GM12891 (cell line): Measurements from ENCODE around the gene MYL5.

Experiments used
- PAX5 ChIP-seq: IDR thresholded peaks from 2 replicates; pipeline ENCODE4 v1.6.1; 2011; ENCODE audit warnings: low read length, moderate library complexity, mild to moderate bottlenecking; ENCODE audit not compliant: insufficient read depth, severe bottlenecking
- POLR2A ChIP-seq: IDR thresholded peaks from 2 replicates; pipeline ENCODE4 v1.6.1; 2011; ENCODE audit warnings: low read depth, low read length, control low read depth
- POLR2AphosphoS5 ChIP-seq: IDR thresholded peaks from 2 replicates; pipeline ENCODE4 v1.6.1; 2011; ENCODE audit warnings: low read depth, low read length, control low read depth
- POU2F2 ChIP-seq: IDR thresholded peaks from 2 replicates; pipeline ENCODE4 v1.6.1; 2011; ENCODE audit warnings: low read depth, mild to moderate bottlenecking, control low read depth, low read length, moderate library complexity
- SPI1 ChIP-seq: IDR thresholded peaks from 2 replicates; pipeline ENCODE4 v1.6.1; 2011; ENCODE audit warnings: low read depth, low read length, control low read depth
- TAF1 ChIP-seq: IDR thresholded peaks from 2 replicates; pipeline ENCODE4 v1.6.1; 2011; ENCODE audit warnings: low read depth, low read length, control low read depth

DNA sequence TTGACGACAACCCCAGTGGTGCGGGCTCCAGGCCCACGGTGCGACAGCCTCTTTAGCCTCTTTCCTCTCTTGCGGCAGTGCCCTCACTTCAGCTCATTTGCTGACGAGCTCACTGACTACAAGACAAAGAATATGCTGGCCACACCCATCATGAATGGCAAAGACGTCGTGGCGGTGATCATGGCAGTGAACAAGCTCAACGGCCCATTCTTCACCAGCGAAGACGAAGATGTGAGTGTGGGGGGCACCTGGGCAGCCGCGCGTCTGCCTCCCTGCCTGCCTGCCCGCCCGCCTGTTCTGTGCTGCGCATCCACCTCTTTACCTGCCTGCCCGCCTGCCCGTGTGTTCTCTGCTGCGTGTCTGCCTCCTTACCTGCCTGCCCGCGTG is 39.8 kb upstream of the MYL5 start:
- TF ChIP-seq POLR2A, result no peak
- TF ChIP-seq TAF1, result no peak
- TF ChIP-seq POLR2AphosphoS5, result no peak
- TF ChIP-seq PAX5, result no peak
- no peak for TF ChIP-seq SPI1
- no peak for TF ChIP-seq POU2F2
